Glutamatergic neuron (in vitro differentiated cells): ENCODE results near the gene KRT33A. TPM values are rescaled to one million over a fixed set of nuclear protein-coding genes. Genes with fewer than 3 reads are reported as not detected.

Experiments
- DNase-seq: peaks from one replicate; pipeline ENCODE4 v3.0.0; 2022
- H3K27ac Mint-ChIP-seq: one replicate; pipeline ENCODE4 v1.8.0; 2020; ENCODE audit warnings: mild to moderate bottlenecking, mixed read lengths, inconsistent platforms; ENCODE audit not compliant: unreplicated experiment
- H3K27me3 Mint-ChIP-seq: one replicate; pipeline ENCODE4 v1.8.0; 2020; ENCODE audit warnings: mild to moderate bottlenecking, moderate library complexity, mixed read lengths, inconsistent platforms; ENCODE audit not compliant: unreplicated experiment
- H3K36me3 Mint-ChIP-seq: one replicate; pipeline ENCODE4 v1.8.0; 2020; ENCODE audit warnings: mild to moderate bottlenecking, mixed read lengths, inconsistent platforms; ENCODE audit not compliant: unreplicated experiment
- H3K4me1 Mint-ChIP-seq: one replicate; pipeline ENCODE4 v1.8.0; 2020; ENCODE audit warnings: mild to moderate bottlenecking, low read depth, mixed read lengths, inconsistent platforms; ENCODE audit not compliant: unreplicated experiment
- H3K4me3 Mint-ChIP-seq: one replicate; pipeline ENCODE4 v1.8.0; 2020; ENCODE audit warnings: mild to moderate bottlenecking, mixed read lengths, inconsistent platforms; ENCODE audit not compliant: unreplicated experiment
- H3K9me3 Mint-ChIP-seq: one replicate; pipeline ENCODE4 v1.8.0; 2020; ENCODE audit warnings: mild to moderate bottlenecking, moderate library complexity, mixed read lengths, inconsistent platforms; ENCODE audit not compliant: unreplicated experiment
- total RNA-seq: library from RNA; stranded (reverse); fragmentation: NEBNext Ultra II Directional; extraction: Animal tissue kit (Norgen Biotek cat#: 25700); gene quantifications from one replicate; pipeline ENCODE4 v1.2.1, GENCODE V29; 2021; ENCODE audit not compliant: unreplicated experiment
- TF ChIP-seq, protein P1 (sequence below): fragments of 200-600 bp; sonication (generic); IDR thresholded peaks from one replicate; pipeline ENCODE4 v1.5.0; 2021; ENCODE audit not compliant: partially characterized antibody, unreplicated experiment

KRT33A gene
- total RNA-seq, 1 donor from 2014 or later, result not detected

DNA sequence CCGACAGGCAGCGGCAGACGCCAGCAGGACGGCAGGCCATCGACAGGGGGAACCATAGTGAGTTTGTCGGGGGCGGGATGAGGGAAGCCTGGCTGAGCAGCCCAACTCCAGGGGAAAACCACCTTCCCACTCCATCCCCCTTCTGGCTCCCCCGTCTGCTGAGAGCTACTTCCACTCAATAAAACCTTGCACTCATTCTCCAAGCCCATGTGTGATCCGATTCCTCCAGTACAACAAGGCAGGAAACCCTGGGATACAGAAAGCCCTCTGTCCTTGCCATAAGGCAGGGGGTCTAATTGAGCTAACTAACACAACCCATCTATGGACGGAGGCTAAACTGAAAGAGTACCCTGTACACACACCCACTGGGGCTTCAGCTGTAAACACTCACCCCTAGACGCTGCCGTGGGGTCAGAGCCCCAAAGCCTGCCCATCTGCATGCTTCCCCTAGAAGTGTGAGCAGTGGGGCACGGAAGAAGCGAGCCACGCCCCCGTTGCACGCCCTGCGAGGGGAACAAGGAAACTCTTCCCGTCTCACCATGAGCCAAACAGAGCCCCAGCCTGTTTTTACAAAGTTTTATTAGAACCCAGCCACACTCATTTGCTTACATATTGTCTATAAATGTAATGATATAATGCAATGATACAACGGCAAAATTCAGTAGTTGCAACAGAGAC is 52.0 kb downstream of the KRT33A start:
- no peaks in the 10 kb centered on the region for H3K9me3 Mint-ChIP-seq
- TF ChIP-seq, protein P1, sequence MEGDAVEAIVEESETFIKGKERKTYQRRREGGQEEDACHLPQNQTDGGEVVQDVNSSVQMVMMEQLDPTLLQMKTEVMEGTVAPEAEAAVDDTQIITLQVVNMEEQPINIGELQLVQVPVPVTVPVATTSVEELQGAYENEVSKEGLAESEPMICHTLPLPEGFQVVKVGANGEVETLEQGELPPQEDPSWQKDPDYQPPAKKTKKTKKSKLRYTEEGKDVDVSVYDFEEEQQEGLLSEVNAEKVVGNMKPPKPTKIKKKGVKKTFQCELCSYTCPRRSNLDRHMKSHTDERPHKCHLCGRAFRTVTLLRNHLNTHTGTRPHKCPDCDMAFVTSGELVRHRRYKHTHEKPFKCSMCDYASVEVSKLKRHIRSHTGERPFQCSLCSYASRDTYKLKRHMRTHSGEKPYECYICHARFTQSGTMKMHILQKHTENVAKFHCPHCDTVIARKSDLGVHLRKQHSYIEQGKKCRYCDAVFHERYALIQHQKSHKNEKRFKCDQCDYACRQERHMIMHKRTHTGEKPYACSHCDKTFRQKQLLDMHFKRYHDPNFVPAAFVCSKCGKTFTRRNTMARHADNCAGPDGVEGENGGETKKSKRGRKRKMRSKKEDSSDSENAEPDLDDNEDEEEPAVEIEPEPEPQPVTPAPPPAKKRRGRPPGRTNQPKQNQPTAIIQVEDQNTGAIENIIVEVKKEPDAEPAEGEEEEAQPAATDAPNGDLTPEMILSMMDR, result no peak
- DNase-seq, result no peak
- no peak overlapping the region for H3K4me3 Mint-ChIP-seq
- H3K27me3 Mint-ChIP-seq, result peaks cover 4% of the 10 kb centered on the region
- no peak overlapping the region for H3K27ac Mint-ChIP-seq
- H3K36me3 Mint-ChIP-seq, result no peaks in the 10 kb centered on the region
- H3K4me1 Mint-ChIP-seq, result no peaks in the 10 kb centered on the region

DNA sequence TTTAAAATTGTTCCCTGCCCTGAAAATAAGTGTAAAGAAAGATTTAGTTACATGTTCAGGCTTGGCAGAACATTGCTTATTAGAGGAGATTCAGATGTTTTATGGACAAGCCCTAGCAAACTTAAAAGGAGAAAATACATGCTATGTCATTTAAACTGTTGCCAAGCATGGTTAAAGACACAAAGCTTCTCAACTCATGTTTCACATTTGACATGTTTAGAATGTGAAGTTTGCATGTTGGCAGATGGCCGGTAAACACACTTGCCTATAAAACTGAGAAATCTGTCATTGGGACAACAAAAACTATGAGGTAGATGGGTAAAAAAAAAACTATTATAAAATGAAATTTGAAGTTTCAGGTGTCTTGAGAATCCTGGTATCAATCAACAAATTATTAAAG is 53.8 kb downstream of the KRT33A start:
- no peak for DNase-seq

More for the DNA sequence above, 53.8 kb downstream of the KRT33A start:
- Mint-ChIP-seq H3K4me3 (no peak overlapping the region), H3K27me3 (peaks cover 4% of the 10 kb centered on the region), H3K9me3 (peaks cover 2% of the 10 kb centered on the region), H3K36me3 (no peaks in the 10 kb centered on the region), H3K4me1 (no peaks in the 10 kb centered on the region), H3K27ac (no peak overlapping the region)
- TF ChIP-seq, protein P1, result no peak

Other genes with a start within 250 kb of the KRT33A start
- gene KRTAP4-16, start 248.6 kb downstream of the KRT33A start, total RNA-seq, result not detected
- gene KRTAP4-9, start 245.4 kb downstream of the KRT33A start, total RNA-seq, result not detected
- not detected for gene KRTAP4-11, start 232.5 kb downstream of the KRT33A start, total RNA-seq
- not detected for gene KRTAP4-12, start 226.6 kb downstream of the KRT33A start, total RNA-seq
- not detected for gene KRTAP4-6, start 210.3 kb downstream of the KRT33A start, total RNA-seq
- gene KRTAP4-5, start 201.0 kb downstream of the KRT33A start, total RNA-seq, result not detected
- not detected for gene KRTAP4-4, start 190.1 kb downstream of the KRT33A start, total RNA-seq
- not detected for gene KRTAP4-3, start 182.6 kb downstream of the KRT33A start, total RNA-seq
- not detected for gene KRTAP4-2, start 172.6 kb downstream of the KRT33A start, total RNA-seq
- gene KRTAP4-1, start 165.9 kb downstream of the KRT33A start, total RNA-seq, result not detected
- not detected for gene KRTAP9-1, start 160.9 kb downstream of the KRT33A start, total RNA-seq
- not detected for gene KRTAP9-2, start 124.2 kb downstream of the KRT33A start, total RNA-seq
- gene KRTAP9-3, start 118.4 kb downstream of the KRT33A start, total RNA-seq, result not detected
- gene KRTAP9-8, start 112.8 kb downstream of the KRT33A start, total RNA-seq, result not detected
- not detected for gene KRTAP9-4, start 101.1 kb downstream of the KRT33A start, total RNA-seq
- not detected for gene KRTAP9-9, start 95.4 kb downstream of the KRT33A start, total RNA-seq
- not detected for gene KRTAP9-6, start 85.5 kb downstream of the KRT33A start, total RNA-seq
- gene KRTAP9-7, start 75.1 kb downstream of the KRT33A start, total RNA-seq, result not detected
- not detected for gene KRTAP29-1, start 48.0 kb downstream of the KRT33A start, total RNA-seq
- gene KRTAP16-1, start 41.5 kb downstream of the KRT33A start, total RNA-seq, result not detected
- gene KRTAP17-1, start 35.1 kb downstream of the KRT33A start, total RNA-seq, result not detected
- gene KRT33B, start 19.0 kb upstream of the KRT33A start, total RNA-seq, result 0.61 TPM
- not detected for gene KRT34, start 31.5 kb upstream of the KRT33A start, total RNA-seq
- not detected for gene KRT31, start 46.8 kb upstream of the KRT33A start, total RNA-seq
- not detected for gene KRT37, start 73.8 kb upstream of the KRT33A start, total RNA-seq
- gene KRT38, start 90.2 kb upstream of the KRT33A start, total RNA-seq, result not detected
- not detected for gene KRT32, start 116.6 kb upstream of the KRT33A start, total RNA-seq
- not detected for gene KRT35, start 130.3 kb upstream of the KRT33A start, total RNA-seq
- gene KRT36, start 139.1 kb upstream of the KRT33A start, total RNA-seq, result not detected
- gene KRT13, start 154.8 kb upstream of the KRT33A start, total RNA-seq, result not detected
- gene KRT15, start 168.1 kb upstream of the KRT33A start, total RNA-seq, result not detected
- gene KRT19, start 177.5 kb upstream of the KRT33A start, total RNA-seq, result 0.69 TPM
- gene KRT9, start 221.2 kb upstream of the KRT33A start, total RNA-seq, result not detected
- not detected for gene KRT14, start 236.1 kb upstream of the KRT33A start, total RNA-seq